Stomach smooth muscle (tissue), 2 donors: Measurements from ENCODE around the gene DCAF8.

Source experiments
- H3K27ac ChIP-seq: one replicate; pipeline ENCODE4 v1.7.0; 2013; ENCODE audit warnings: mild to moderate bottlenecking, low read length, inconsistent platforms
- H3K27me3 ChIP-seq, 2 donors: one replicate each; pipeline ENCODE4 v1.7.0; 2013; ENCODE audit warnings: low read length in 2 of 2; ENCODE audit not compliant: insufficient read depth in 2 of 2, control insufficient read depth in 1 of 2
- H3K36me3 ChIP-seq, 2 donors: one replicate each; pipeline ENCODE4 v1.7.0; 2013; ENCODE audit warnings: low read length in 2 of 2; ENCODE audit not compliant: control insufficient read depth in 2 of 2, insufficient read depth in 2 of 2
- H3K4me1 ChIP-seq: one replicate; pipeline ENCODE4 v1.7.0; 2013; ENCODE audit warnings: low read length; ENCODE audit not compliant: control insufficient read depth, insufficient read depth
- H3K4me3 ChIP-seq, 2 donors: one replicate each; pipeline ENCODE4 v1.7.0; 2013; ENCODE audit warnings: low read length in 2 of 2
- H3K9ac ChIP-seq, 2 donors: one replicate each; pipeline ENCODE4 v1.7.0; 2013; ENCODE audit warnings: low read length in 2 of 2, mild to moderate bottlenecking in 1 of 2
- H3K9me3 ChIP-seq, 2 donors: one replicate each; pipeline ENCODE4 v1.7.0; 2013; ENCODE audit warnings: low read length in 2 of 2; ENCODE audit not compliant: control insufficient read depth in 2 of 2
- donor health status: healthy.
- donor health status: Pancreatic carcinoma.

DCAF8 gene

GRCh38 chr1:160226623-160227022, 35.7 kb downstream of the DCAF8 start:
- no peak overlapping the region for H3K4me3 ChIP-seq
- no peak overlapping the region for H3K27ac ChIP-seq
- H3K9ac ChIP-seq = no peak overlapping the region
- no peaks in the 10 kb centered on the region for H3K9me3 ChIP-seq
- H3K27me3 ChIP-seq = no peaks in the 10 kb centered on the region
- H3K4me1 ChIP-seq = no peaks in the 10 kb centered on the region
- H3K36me3 ChIP-seq = peaks cover 74 to 75% of the 10 kb centered on the region in 2 donors

GRCh38 chr1:160225345-160225744, 37.0 kb downstream of the DCAF8 start:
- H3K4me3 ChIP-seq = no peak overlapping the region
- no peak overlapping the region for H3K27ac ChIP-seq
- H3K9me3 ChIP-seq = no peaks in the 10 kb centered on the region
- no peak overlapping the region for H3K9ac ChIP-seq
- no peaks in the 10 kb centered on the region for H3K27me3 ChIP-seq
- no peaks in the 10 kb centered on the region for H3K4me1 ChIP-seq
- peaks cover 73 to 74% of the 10 kb centered on the region in 2 donors for H3K36me3 ChIP-seq

- H3K4me3 ChIP-seq = no peak overlapping the region
- no peaks in the 10 kb centered on the region for H3K9me3 ChIP-seq
- no peak overlapping the region for H3K9ac ChIP-seq
- no peak overlapping the region for H3K27ac ChIP-seq
- peaks cover 7% of the 10 kb centered on the region for H3K4me1 ChIP-seq
- peaks cover 71% of the 10 kb centered on the region in 2 donors for H3K36me3 ChIP-seq
- no peaks in the 10 kb centered on the region for H3K27me3 ChIP-seq
These were observed 37.7 kb downstream of the DCAF8 start for GRCh38 chr1:160224606-160225005.

GRCh38 chr1:160222546-160222945, 39.8 kb downstream of the DCAF8 start:
- no peak overlapping the region for H3K9ac ChIP-seq
- H3K4me1 ChIP-seq = peaks cover 28% of the 10 kb centered on the region
- no peaks in the 10 kb centered on the region for H3K9me3 ChIP-seq
- no peaks in the 10 kb centered on the region for H3K27me3 ChIP-seq
- no peak overlapping the region for H3K4me3 ChIP-seq
- H3K36me3 ChIP-seq = peaks cover 64 to 72% of the 10 kb centered on the region in 2 donors
- no peak overlapping the region for H3K27ac ChIP-seq

GRCh38 chr1:160221089-160221488, 41.3 kb downstream of the DCAF8 start:
- peak overlapping the region in 1 of 2 donors; percentile 36 for H3K9ac ChIP-seq
- H3K9me3 ChIP-seq = no peaks in the 10 kb centered on the region
- H3K27ac ChIP-seq = peak overlapping the region; percentile 18
- peaks cover 55 to 69% of the 10 kb centered on the region in 2 donors for H3K36me3 ChIP-seq
- no peak overlapping the region for H3K4me3 ChIP-seq
- no peaks in the 10 kb centered on the region for H3K27me3 ChIP-seq
- peaks cover 36% of the 10 kb centered on the region for H3K4me1 ChIP-seq

- peak overlapping the region; percentile 3 to 22 for H3K9ac ChIP-seq
- no peaks in the 10 kb centered on the region for H3K9me3 ChIP-seq
- H3K27ac ChIP-seq = peak overlapping the region; percentile 82
- H3K4me1 ChIP-seq = peaks cover 36% of the 10 kb centered on the region
- H3K4me3 ChIP-seq = no peak overlapping the region
- no peaks in the 10 kb centered on the region for H3K27me3 ChIP-seq
- H3K36me3 ChIP-seq = peaks cover 56 to 73% of the 10 kb centered on the region in 2 donors
These were observed 42.0 kb downstream of the DCAF8 start for GRCh38 chr1:160220301-160220700.

GRCh38 chr1:160219062-160219929, 43.1 kb downstream of the DCAF8 start:
- peak overlapping the region; percentile 82 for H3K27ac ChIP-seq
- peak overlapping the region; percentile 3 to 64 for H3K9ac ChIP-seq
- H3K36me3 ChIP-seq = peaks cover 54 to 73% of the 10 kb centered on the region in 2 donors
- H3K9me3 ChIP-seq = no peaks in the 10 kb centered on the region
- no peaks in the 10 kb centered on the region for H3K27me3 ChIP-seq
- H3K4me1 ChIP-seq = peaks cover 36% of the 10 kb centered on the region
- no peak overlapping the region for H3K4me3 ChIP-seq

- peaks cover 53 to 72% of the 10 kb centered on the region in 2 donors for H3K36me3 ChIP-seq
- H3K27me3 ChIP-seq = no peaks in the 10 kb centered on the region
- no peaks in the 10 kb centered on the region for H3K9me3 ChIP-seq
- peaks cover 36% of the 10 kb centered on the region for H3K4me1 ChIP-seq
- peak overlapping the region; percentile 31 to 42 for H3K9ac ChIP-seq
- peak overlapping the region; percentile 82 for H3K27ac ChIP-seq
- peak overlapping the region in 1 of 2 donors; percentile 22 for H3K4me3 ChIP-seq
These were observed 44.8 kb downstream of the DCAF8 start for GRCh38 chr1:160217481-160218051.

- H3K27me3 ChIP-seq = no peaks in the 10 kb centered on the region
- peaks cover 37% of the 10 kb centered on the region for H3K4me1 ChIP-seq
- H3K9me3 ChIP-seq = no peaks in the 10 kb centered on the region
- H3K27ac ChIP-seq = peak overlapping the region; percentile 24
- no peak overlapping the region for H3K9ac ChIP-seq
- H3K36me3 ChIP-seq = peaks cover 51 to 72% of the 10 kb centered on the region in 2 donors
- H3K4me3 ChIP-seq = no peak overlapping the region
These were observed 46.0 kb downstream of the DCAF8 start for GRCh38 chr1:160216301-160216700.

- H3K9ac ChIP-seq = peak overlapping the region in 1 of 2 donors; percentile 21
- H3K9me3 ChIP-seq = no peaks in the 10 kb centered on the region
- H3K27me3 ChIP-seq = no peaks in the 10 kb centered on the region
- peaks cover 46 to 65% of the 10 kb centered on the region in 2 donors for H3K36me3 ChIP-seq
- no peak overlapping the region for H3K27ac ChIP-seq
- no peak overlapping the region for H3K4me3 ChIP-seq
- H3K4me1 ChIP-seq = peaks cover 46% of the 10 kb centered on the region
These were observed 47.7 kb downstream of the DCAF8 start for GRCh38 chr1:160214481-160215140.
